ENCODE data around the gene PRAMEF6. TPM values are rescaled to one million over a fixed set of nuclear protein-coding genes. Genes with fewer than 3 reads are reported as not detected.

The PRAMEF6 gene
- total RNA-seq (2022; extraction: Qiagen RNA extraction; ENCODE audit: low read depth) = not detected in 5 replicates

GRCh38 chr1:12947480-12947879 is at the start of gene PRAMEF6:
PRAMEF6 (minus strand) TSS chr1:12947580; CDS start chr1:12942518, 5,062 bp downstream.

DNA sequence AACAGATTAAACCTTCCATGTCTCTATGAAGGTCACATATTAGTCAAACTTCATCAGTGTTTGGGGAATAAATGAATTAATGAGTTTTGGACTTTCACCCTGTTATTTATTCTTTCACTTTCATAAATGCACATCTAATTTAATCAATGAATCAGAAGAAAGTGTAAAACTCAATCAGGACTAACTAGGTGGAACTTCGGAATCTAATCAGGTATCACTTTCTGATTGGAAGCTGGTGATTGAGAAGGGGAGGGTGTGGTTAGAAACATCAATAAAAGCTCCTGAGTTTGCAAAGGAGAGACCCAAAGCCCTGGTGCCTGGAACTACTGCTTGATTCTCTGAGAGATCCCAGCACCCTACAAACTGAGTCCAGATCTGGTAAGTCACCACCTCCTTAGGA is 31.1 kb downstream of the PRAMEF6 start, which contains the start of gene PRAMEF7:
Gene PRAMEF7 (plus strand): TSS at position 301 of the 400 bp plus-strand sequence. CDS start 1,083 bp downstream, outside the sequence.

DNA sequence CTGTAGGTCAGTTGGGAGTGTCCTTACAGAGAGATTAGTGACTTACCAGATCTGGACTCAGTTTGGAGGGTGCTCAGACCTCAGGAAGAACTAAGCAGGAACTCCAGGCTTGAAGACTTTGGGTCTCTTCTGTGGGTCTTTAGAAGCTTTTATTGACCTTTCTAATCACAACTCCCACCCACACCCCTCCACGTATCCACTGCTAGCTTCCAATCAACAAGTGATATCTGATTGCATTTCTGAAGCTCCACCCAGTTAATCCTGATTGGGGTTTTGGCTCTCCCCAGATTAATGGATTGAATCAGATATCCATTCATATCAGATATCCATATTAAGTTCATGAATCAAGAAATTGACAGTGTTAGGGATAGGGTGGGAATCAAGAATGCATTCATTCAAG is 49.2 kb downstream of the PRAMEF6 start, which contains the start of gene PRAMEF10:
Gene PRAMEF10 (minus strand): TSS at position 101 of the 400 bp plus-strand sequence. CDS start 2,423 bp downstream, outside the sequence.

Other genes starting within 250 kb of the PRAMEF6 start
- not detected in 5 replicates for gene AADACL3, start 231.5 kb downstream of the PRAMEF6 start, total RNA-seq (2022; extraction: Qiagen RNA extraction; ENCODE audit: low read depth)
- gene CFAP107, start 201.4 kb downstream of the PRAMEF6 start, total RNA-seq (2022; extraction: Qiagen RNA extraction; ENCODE audit: low read depth) = not detected in 5 replicates
- not detected in 5 replicates for gene PRAMEF12, start 173.8 kb downstream of the PRAMEF6 start, total RNA-seq (2022; extraction: Qiagen RNA extraction; ENCODE audit: low read depth)
- not detected in 5 replicates for gene PRAMEF1, start 156.2 kb downstream of the PRAMEF6 start, total RNA-seq (2022; extraction: Qiagen RNA extraction; ENCODE audit: low read depth)
- not detected in 5 replicates for gene PRAMEF11, start 116.2 kb downstream of the PRAMEF6 start, total RNA-seq (2022; extraction: Qiagen RNA extraction; ENCODE audit: low read depth)
- gene HNRNPCL1, start 98.9 kb downstream of the PRAMEF6 start, total RNA-seq (2022; extraction: Qiagen RNA extraction; ENCODE audit: low read depth) = not detected in 5 replicates
- not detected in 5 replicates for gene PRAMEF2, start 90.5 kb downstream of the PRAMEF6 start, total RNA-seq (2022; extraction: Qiagen RNA extraction; ENCODE audit: low read depth)
- not detected in 5 replicates for gene PRAMEF4, start 61.4 kb downstream of the PRAMEF6 start, total RNA-seq (2022; extraction: Qiagen RNA extraction; ENCODE audit: low read depth)
- gene PRAMEF10, start 49.3 kb downstream of the PRAMEF6 start, total RNA-seq (2022; extraction: Qiagen RNA extraction; ENCODE audit: low read depth) = not detected in 5 replicates
- not detected in 5 replicates for gene PRAMEF7, start 31.0 kb downstream of the PRAMEF6 start, total RNA-seq (2022; extraction: Qiagen RNA extraction; ENCODE audit: low read depth)
- not detected in 5 replicates for gene PRAMEF27, start 109.0 kb upstream of the PRAMEF6 start, total RNA-seq (2022; extraction: Qiagen RNA extraction; ENCODE audit: low read depth)
- not detected in 5 replicates for gene HNRNPCL3, start 113.2 kb upstream of the PRAMEF6 start, total RNA-seq (2022; extraction: Qiagen RNA extraction; ENCODE audit: low read depth)
- not detected in 5 replicates for gene PRAMEF25, start 123.2 kb upstream of the PRAMEF6 start, total RNA-seq (2022; extraction: Qiagen RNA extraction; ENCODE audit: low read depth)
- not detected in 5 replicates for gene HNRNPCL2, start 169.3 kb upstream of the PRAMEF6 start, total RNA-seq (2022; extraction: Qiagen RNA extraction; ENCODE audit: low read depth)
- not detected in 5 replicates for gene PRAMEF26, start 208.4 kb upstream of the PRAMEF6 start, total RNA-seq (2022; extraction: Qiagen RNA extraction; ENCODE audit: low read depth)
- not detected in 5 replicates for gene HNRNPCL4, start 218.1 kb upstream of the PRAMEF6 start, total RNA-seq (2022; extraction: Qiagen RNA extraction; ENCODE audit: low read depth)
- not detected in 5 replicates for gene PRAMEF9, start 224.3 kb upstream of the PRAMEF6 start, total RNA-seq (2022; extraction: Qiagen RNA extraction; ENCODE audit: low read depth)